ENCODE measurements around the gene PPP3R1.

The PPP3R1 gene

DNA sequence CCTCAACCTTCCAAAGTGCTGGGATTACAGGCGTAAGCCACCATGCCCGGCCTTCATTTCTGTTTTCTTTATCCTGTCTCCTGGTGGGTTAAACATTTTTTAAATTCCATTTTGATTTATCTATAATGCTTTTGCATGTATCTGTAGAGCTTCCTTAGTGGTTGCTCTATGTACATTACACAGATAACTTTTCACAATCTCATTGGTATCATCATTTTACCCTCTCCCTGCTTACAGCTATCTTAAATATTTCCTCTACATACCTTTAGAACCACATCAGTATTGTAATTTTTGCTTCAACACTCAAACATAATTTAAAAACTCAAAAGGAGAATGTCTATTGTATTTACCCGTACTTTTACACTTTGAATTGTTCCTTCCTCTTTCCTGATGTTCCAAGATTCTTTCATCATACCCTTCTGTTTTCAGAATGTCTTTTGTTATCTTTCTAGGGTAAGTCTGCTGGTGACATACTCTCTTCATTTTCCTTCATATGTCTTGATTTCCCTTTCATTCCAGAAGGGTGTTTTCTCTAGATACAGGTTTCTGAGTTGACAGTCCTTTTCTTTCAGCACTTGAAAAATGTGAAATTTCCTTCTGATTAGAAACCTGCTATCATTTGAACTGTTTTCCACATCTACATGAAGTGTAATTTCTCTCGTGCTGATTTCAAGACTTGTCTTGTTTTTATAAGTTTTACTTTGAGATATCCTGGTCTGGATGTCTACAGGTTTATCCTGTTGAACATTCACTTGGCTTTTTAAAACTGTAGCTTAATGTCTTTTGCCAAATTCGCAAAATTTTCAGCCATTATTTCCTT, 21.9 kb downstream of the PPP3R1 start:
- DNase-seq = no peak

DNA sequence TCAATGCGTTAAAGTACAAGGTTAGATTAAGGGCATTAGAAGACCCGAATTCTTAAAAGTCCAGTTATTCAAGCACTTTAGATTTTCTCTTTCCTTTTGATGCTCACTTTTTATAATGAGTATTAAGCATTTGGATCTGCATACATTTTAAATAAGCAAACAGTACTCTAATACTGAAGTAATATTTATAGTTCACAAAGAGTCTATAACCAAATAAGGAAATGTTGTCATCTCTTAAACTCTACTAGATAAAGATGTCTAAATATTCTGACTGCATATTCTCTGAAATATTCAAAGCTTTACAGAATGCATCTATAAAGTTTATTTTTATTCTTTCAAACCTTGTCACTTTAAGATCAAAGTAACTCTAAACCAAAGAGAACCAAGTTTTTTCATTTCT, 25.5 kb downstream of the PPP3R1 start:
- no peak for DNase-seq

DNA sequence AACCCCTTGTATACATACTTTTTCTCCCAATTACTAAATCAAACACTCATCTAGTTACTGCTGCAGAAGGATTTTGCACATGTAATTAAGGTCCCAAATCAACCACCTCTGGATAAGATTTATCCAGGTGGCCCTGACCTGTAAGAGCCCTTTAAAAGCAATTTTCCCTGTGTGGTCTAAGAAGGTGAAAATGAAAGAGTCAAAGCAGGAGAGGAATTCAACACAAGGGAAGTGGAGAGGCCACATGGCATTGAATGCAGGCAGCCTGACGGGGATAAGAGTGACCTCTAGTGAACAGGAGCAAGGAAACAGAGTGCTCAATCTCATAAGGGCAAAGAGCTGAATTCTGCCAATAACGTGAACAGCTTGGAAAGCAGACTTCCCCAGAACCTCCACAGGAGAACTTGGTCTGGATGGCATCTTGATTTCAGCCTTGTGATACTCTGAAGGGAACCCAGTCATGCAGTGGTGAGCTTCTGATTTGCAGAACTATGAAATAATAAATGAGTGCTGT, 27.2 kb downstream of the PPP3R1 start:
- DNase-seq = peak in 1 of 2 experiments; percentile 15

DNA sequence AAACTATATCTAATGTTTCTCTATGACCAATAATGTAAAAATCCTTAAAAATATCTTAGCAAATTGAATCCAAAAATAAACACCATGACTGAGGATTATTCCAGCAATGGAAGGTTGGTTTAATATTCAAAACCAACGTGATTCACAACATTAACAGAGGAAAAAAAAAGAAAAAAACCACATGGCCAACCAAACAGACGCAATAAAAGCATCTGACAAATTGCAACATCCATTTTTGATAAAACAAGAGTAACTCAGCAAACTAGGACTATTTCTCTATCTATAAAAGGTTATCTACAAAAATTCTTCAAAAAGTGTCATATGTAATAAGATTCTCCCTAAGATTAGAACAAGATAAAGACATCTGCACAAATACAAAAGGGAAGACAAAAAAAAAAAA, 28.9 kb downstream of the PPP3R1 start:
- no peak for DNase-seq

- DNase-seq = no peak
Measured at GRCh38 chr2:68222287-68222686, 30.0 kb downstream of the PPP3R1 start.

GRCh38 chr2:68218343-68218901, 33.9 kb downstream of the PPP3R1 start:
- DNase-seq = no peak

DNA sequence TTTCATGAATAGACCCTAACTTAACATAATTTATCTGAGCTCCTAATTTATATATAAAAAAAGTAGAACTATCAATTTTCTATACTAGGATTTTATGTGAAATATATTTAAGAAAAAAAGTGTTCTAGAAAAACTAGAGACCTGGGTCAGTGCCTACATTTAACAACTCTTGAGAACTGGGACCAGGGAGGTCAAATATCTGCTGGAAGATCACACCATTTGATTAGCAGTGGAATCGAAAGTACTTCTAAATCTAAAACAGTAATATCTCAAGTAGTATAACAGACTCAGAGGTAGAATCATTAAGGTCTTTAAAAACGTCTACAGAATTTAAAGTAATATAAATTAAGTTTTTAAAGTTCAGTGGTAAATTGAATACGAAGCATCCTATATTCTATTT, 34.6 kb downstream of the PPP3R1 start:
- no peak for DNase-seq

- no peak for DNase-seq
Measured at GRCh38 chr2:68216454-68217310, 35.6 kb downstream of the PPP3R1 start.

DNA sequence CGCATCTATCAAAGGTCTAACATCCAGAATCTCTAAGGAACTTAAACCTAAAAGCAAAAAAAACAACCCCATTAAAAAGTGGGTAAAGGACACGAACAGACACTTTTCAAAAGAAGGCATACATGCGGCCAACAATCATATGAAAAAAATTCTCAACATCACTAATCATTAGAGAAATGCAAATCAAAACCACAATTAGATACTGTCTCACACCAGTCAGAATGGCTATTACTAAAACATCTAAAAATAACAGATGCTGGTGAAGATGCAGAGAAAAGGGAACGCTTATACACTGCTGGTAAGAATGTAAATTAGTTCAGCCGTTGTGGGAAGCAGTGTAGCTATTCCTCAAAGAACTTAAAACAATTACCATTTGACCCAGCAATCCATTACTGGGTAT, 38.0 kb downstream of the PPP3R1 start:
- no peak for DNase-seq

DNA sequence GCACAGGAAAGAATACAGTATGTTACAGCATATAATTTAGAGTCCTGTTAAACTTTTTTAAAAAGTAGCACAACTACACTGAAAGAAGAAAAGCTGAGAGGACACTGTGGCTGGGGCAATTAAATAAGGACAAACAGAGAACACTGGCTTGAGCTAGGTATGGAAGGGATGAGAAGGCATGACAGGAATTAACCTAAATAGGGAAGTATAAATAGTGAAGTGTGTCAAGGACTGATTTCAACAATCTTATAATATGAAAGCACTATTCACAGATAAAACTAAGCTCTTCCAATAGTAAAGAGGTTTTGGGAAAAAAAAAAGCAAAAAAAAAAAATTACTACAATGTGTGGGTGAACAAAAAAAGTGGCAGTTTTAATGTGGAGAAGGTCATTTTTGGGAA, 45.5 kb downstream of the PPP3R1 start:
- DNase-seq = no peak

DNA sequence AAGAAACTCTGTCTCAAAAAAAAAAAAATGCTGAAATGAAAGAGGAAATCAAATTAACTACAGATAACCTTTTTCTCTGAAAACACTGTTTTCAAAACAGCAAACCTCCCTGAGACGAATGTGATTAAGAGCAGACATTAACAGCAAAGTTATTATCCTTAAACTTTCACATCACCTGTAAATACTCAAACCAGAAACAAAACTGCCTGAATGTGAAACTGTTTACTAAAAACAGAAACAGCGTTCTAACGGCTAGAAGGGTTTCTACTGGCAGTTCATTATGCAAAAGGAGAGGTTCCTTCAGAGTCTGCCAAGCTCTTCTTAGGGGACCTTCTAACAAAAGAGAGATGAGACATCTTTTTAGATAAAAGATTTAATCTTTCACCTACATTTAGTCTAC, 48.7 kb downstream of the PPP3R1 start:
- DNase-seq = no peak

GRCh38 chr2:68200157-68200787, 52.1 kb downstream of the PPP3R1 start:
- DNase-seq = no peak

GRCh38 chr2:68196120-68196716, 56.1 kb downstream of the PPP3R1 start:
- peak; percentile 6 to 9 for DNase-seq

DNA sequence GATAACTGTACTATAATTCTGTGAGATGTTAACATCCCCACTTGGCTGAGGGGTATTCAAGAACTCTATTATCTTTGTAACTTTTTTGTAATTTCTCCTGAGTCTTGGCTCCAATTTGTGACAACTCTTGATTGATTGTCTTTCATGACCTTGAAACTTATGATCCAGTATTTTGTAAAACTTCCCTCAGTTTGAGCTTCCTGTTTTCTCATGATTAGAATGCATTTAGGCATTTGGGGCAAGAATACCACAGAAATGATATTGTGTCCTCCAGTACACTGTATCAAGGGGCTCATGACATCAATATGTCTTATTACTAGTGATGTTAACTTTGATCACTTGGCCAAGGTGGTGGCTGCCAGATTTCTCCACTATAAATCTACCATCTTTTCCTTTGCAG, 57.2 kb downstream of the PPP3R1 start:
- DNase-seq = no peak

DNA sequence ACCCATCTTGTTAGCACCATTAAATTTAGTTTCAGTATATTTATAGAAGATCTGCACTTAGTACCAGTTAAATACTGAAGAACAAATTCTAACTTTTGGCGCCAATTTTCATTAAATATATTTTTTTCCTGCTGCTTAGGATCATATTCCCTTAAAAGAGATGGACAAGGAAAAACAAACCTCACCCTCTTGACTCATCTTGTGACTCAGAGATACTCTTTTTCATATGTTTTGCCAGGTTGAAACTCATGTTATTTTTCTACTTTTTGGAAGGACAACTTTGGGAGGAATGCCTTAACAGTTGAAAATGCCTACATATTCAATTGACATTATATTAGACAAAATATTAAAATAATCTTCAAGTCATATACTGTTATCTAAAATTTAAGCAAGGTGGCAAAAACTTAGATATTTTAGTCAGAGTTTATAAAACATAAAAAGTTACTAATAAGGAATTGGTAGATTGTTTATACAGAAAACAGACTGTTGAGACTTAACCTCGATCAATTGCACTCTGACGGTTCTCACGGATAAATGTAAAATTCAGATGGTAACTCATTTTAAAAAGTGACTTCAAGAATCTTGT, 58.5 kb downstream of the PPP3R1 start:
- DNase-seq = no peak

DNA sequence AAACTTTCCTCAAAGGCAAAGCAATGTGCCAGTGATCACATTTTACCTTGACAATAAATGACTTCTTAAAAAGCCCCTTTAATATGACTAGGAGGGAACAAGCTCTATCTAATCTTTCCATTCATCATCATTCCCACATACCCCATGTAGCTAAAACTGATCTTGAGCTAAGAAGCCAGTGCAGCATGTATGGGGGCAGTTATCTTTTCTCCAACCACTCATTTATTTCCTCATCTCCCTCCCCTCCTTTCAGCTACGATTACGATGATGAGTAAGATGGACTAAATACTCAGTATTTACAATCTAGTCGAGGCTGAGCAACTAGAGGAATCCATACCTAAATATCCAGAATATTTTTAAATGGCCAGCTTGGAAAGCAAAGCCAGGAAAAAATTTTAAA, 59.2 kb downstream of the PPP3R1 start:
- no peak for DNase-seq

DNA sequence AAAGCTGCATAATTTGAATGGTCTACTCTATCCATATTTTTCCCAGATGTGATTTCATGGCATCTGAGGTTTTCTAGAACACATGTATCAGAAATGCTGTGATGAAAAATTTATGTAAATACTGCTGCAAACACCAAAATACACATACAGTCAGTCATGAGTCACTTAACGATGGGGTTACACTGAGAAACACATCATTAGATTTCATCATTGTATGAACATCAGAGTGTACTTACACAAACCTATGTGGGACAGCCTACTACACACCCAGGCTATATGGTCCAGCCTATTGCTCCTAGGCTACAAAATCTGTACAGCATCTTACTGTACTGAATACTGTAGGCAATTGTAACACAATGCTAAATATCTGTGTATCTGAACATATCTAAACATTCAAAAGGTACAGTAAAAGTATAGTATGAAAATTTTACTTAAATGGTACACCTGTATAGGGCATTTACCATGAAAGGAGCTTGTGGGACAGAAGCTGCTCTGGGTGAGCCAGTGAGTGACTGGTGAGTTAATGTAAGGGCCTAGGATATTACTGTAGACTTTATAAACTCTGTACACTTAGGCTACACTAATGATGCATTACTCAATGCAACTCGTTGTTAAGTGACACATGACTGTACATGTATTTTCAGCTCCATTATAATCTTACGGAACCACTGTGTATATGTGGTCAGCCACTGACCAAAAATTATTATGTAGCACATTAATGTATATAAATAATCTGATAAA, 61.2 kb downstream of the PPP3R1 start:
- DNase-seq = no peak

DNA sequence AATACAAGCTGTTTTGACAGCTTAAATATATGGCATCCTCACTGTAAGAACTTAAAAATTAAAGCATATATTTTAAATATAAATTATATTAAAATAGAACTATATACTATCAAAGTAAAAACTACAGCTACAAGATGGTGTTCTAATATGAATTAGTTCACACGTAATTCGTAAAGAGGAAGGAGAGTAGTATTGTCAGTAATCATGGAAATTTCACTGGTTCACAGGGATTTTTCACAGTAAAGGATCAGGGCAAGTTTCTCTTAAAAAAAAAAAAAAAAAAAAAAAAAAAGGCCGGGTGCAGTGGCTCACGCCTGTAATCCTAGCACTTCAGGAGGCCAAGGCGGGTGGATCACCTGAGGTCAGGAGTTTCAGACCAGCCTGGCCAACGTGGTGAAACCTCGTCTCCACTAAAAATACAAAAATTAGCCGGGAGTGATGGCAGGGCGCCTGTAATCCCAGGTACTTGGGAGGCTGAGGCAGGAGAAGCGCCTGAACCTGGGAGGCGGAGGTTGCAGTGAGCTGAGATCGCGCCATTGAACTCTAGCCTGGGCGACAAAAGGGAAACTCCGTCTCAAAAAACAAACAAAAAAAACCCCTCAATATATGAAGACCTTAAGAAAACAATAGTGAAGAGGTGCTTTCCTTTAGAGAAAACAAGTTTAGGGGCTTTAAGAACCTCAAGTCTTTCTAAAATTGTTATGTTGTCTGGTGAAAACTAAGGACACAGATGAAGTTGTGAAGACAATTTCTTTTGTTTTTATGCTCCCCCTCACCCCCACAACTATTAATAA, 62.1 kb downstream of the PPP3R1 start:
- no peak for DNase-seq

- DNase-seq = no peak
Measured at GRCh38 chr2:68188831-68189230, 63.5 kb downstream of the PPP3R1 start.

DNA sequence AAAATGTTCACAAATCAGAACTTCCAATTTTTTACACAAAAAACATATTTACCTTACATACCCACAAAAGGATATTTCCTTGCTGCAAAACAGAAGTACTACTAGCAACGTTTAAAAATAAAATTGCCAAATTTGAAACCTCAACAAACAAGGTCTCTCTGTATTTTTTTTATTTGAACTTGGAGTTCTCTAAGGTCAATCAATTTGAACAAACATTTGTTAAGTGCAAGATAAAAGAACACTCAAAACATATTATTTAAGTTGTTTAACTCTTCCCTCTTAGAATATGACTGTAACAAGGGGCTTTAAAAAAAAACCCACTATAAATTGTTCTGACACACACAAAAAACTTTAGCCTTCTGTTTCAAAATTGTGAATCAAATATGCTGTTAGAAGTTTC, 65.0 kb downstream of the PPP3R1 start:
- no peak for DNase-seq
